ENCODE data around the gene ARHGEF4.
"Not testable (repeated sequence)": the region's sequence is repeated elsewhere in the genome, so short reads cannot be mapped to it uniquely, and the experiment has no call there.

ARHGEF4 gene

GRCh38 chr2:130884503-130884902 is 47.8 kb downstream of the ARHGEF4 start:
- no peak for DNase-seq (ENCODE audit: low read depth)

GRCh38 chr2:130887643-130888042 is 50.9 kb downstream of the ARHGEF4 start:
- no peak for DNase-seq (ENCODE audit: low read depth)

- DNase-seq (ENCODE audit: low read depth), result no peak
These were observed 54.4 kb downstream of the ARHGEF4 start for GRCh38 chr2:130890941-130891669.

GRCh38 chr2:130891966-130892365 is 55.3 kb downstream of the ARHGEF4 start:
- DNase-seq (ENCODE audit: low read depth), result no peak

- DNase-seq (ENCODE audit: low read depth), result no peak
These were observed 56.4 kb downstream of the ARHGEF4 start for GRCh38 chr2:130892793-130893785.

GRCh38 chr2:130894326-130894942 is 57.7 kb downstream of the ARHGEF4 start:
- no peak for DNase-seq (ENCODE audit: low read depth)

- DNase-seq (ENCODE audit: low read depth), result no peak
These were observed 60.1 kb downstream of the ARHGEF4 start for GRCh38 chr2:130896813-130897212.

GRCh38 chr2:130898553-130898952 is 61.8 kb downstream of the ARHGEF4 start:
- DNase-seq (ENCODE audit: low read depth), result no peak

- DNase-seq (ENCODE audit: low read depth), result no peak
These were observed 62.6 kb downstream of the ARHGEF4 start for GRCh38 chr2:130899306-130899705.

GRCh38 chr2:130901061-130901460 is 64.3 kb downstream of the ARHGEF4 start:
- DNase-seq (ENCODE audit: low read depth), result no peak

- DNase-seq (ENCODE audit: low read depth), result not testable (repeated sequence)
These were observed 64.9 kb downstream of the ARHGEF4 start for GRCh38 chr2:130901626-130902025.

- DNase-seq (ENCODE audit: low read depth), result no peak
These were observed 72.1 kb downstream of the ARHGEF4 start for GRCh38 chr2:130908832-130909231.

GRCh38 chr2:130910931-130911330 is 74.2 kb downstream of the ARHGEF4 start:
- DNase-seq (ENCODE audit: low read depth), result no peak

GRCh38 chr2:130911482-130911881 is 74.8 kb downstream of the ARHGEF4 start:
- DNase-seq (ENCODE audit: low read depth), result no peak

GRCh38 chr2:130911996-130912395 is 75.3 kb downstream of the ARHGEF4 start:
- no peak for DNase-seq (ENCODE audit: low read depth)

- DNase-seq (ENCODE audit: low read depth), result no peak
These were observed 75.8 kb downstream of the ARHGEF4 start for GRCh38 chr2:130912471-130912870.

- no peak for DNase-seq (ENCODE audit: low read depth)
These were observed 77.2 kb downstream of the ARHGEF4 start for GRCh38 chr2:130913891-130914290.

- DNase-seq (ENCODE audit: low read depth), result no peak
These were observed 78.4 kb downstream of the ARHGEF4 start for GRCh38 chr2:130915149-130915548.

- DNase-seq (ENCODE audit: low read depth), result no peak
These were observed 79.1 kb downstream of the ARHGEF4 start for GRCh38 chr2:130915595-130916437.

- no peak for DNase-seq (ENCODE audit: low read depth)
These were observed 79.7 kb downstream of the ARHGEF4 start for GRCh38 chr2:130916438-130916705.

- DNase-seq (ENCODE audit: low read depth), result no peak
These were observed 80.4 kb downstream of the ARHGEF4 start for GRCh38 chr2:130917006-130917688.
